D721Med (cell line): ENCODE data around the gene CARS1.

Experiments
- DNase-seq: peaks from one replicate; pipeline ENCODE4 v3.0.0; 2011; ENCODE audit warnings: low spot score; ENCODE audit not compliant: insufficient read length
- FAIRE-seq: peaks from 2 replicates; lab custom pipeline; 2011; peaks lifted over from hg19 to GRCh38; lab: Jason Lieb, UNC
- CTCF ChIP-seq: IDR thresholded peaks from 2 replicates; pipeline ENCODE4 v1.5.1; 2012; ENCODE audit warnings: mild to moderate bottlenecking, control low read depth; ENCODE audit not compliant: insufficient read depth; ENCODE audit errors: missing control alignments

Gene CARS1

GRCh38 chr11:3018596-3018995 is 38.6 kb downstream of the CARS1 start:
- TF ChIP-seq CTCF = no peak
- no peak for FAIRE-seq
- DNase-seq = no peak

- FAIRE-seq (no peak), DNase-seq (no peak)
- TF ChIP-seq CTCF = no peak
Measured at GRCh38 chr11:3016861-3017260, 40.4 kb downstream of the CARS1 start.

GRCh38 chr11:3015796-3016195 is 41.4 kb downstream of the CARS1 start:
- FAIRE-seq = no peak
- no peak for TF ChIP-seq CTCF
- no peak for DNase-seq

GRCh38 chr11:3014943-3015342 is 42.3 kb downstream of the CARS1 start:
- TF ChIP-seq CTCF = no peak
- FAIRE-seq = no peak
- DNase-seq = no peak

GRCh38 chr11:3014057-3014938 is 42.9 kb downstream of the CARS1 start:
- no peak for TF ChIP-seq CTCF
- DNase-seq = no peak
- FAIRE-seq = no peak

- TF ChIP-seq CTCF = no peak
- FAIRE-seq (no peak), DNase-seq (no peak)
Measured at GRCh38 chr11:3011891-3012885, 45.0 kb downstream of the CARS1 start.
